Myocyte (in vitro differentiated cells): ENCODE measurements around the gene LRP1. TPM values are rescaled to one million over a fixed set of nuclear protein-coding genes. Genes with fewer than 3 reads are reported as not detected.

Experiments
- DNase-seq: peaks from one replicate; pipeline ENCODE4 v3.0.0-alpha.2; 2012; ENCODE audit warnings: low read depth
- total RNA-seq: library from RNA; depleted of rRNA; stranded (reverse); fragments of >200 nt; gene quantifications from 2 replicates; pipeline ENCODE4 v1.2.3, GENCODE V29; 2014

The LRP1 gene
- total RNA-seq, 1 donor from 2014 or later: 40.0 TPM

GRCh38 chr12:57208631-57209282 lies 80.5 kb downstream of the LRP1 start:
- DNase-seq: no peak

- no peak for DNase-seq
Measured at GRCh38 chr12:57209916-57210315, 81.6 kb downstream of the LRP1 start.

- DNase-seq: no peak
Measured at GRCh38 chr12:57210461-57210860, 82.2 kb downstream of the LRP1 start.

GRCh38 chr12:57210926-57211692 lies 82.8 kb downstream of the LRP1 start:
- no peak for DNase-seq

- peak; percentile 47 for DNase-seq
Measured at GRCh38 chr12:57211791-57212700, 83.8 kb downstream of the LRP1 start.

- no peak for DNase-seq
Measured at GRCh38 chr12:57212701-57213057, 84.4 kb downstream of the LRP1 start.

GRCh38 chr12:57213058-57213715 lies 84.9 kb downstream of the LRP1 start:
- peak; percentile 87 for DNase-seq

GRCh38 chr12:57213763-57214397 lies 85.6 kb downstream of the LRP1 start:
- no peak for DNase-seq

- DNase-seq: peak; percentile 61
Measured at GRCh38 chr12:57214398-57214781, 86.1 kb downstream of the LRP1 start.

- DNase-seq: no peak
Measured at GRCh38 chr12:57215065-57215464, 86.8 kb downstream of the LRP1 start.

- DNase-seq: peak; percentile 78
Measured at GRCh38 chr12:57215668-57216013, 87.4 kb downstream of the LRP1 start.

GRCh38 chr12:57216014-57216911 lies 88.0 kb downstream of the LRP1 start, which contains the start of gene NXPH4:
Gene NXPH4 (plus strand): TSS chr12:57216794. CDS start chr12:57216970, 176 bp downstream.
- peak; percentile 26 for DNase-seq

GRCh38 chr12:57216921-57217879 lies 88.9 kb downstream of the LRP1 start:
- DNase-seq: peak; percentile 16

GRCh38 chr12:57218030-57218853 lies 90.0 kb downstream of the LRP1 start:
- DNase-seq: no peak

GRCh38 chr12:57219205-57219992 lies 91.1 kb downstream of the LRP1 start:
- DNase-seq: no peak

GRCh38 chr12:57219993-57220754 lies 91.9 kb downstream of the LRP1 start:
- no peak for DNase-seq
